ENCODE measurements around the gene LTN1. TPM values are rescaled to one million over a fixed set of nuclear protein-coding genes. Genes with fewer than 3 reads are reported as not detected.

LTN1 gene, protein sequence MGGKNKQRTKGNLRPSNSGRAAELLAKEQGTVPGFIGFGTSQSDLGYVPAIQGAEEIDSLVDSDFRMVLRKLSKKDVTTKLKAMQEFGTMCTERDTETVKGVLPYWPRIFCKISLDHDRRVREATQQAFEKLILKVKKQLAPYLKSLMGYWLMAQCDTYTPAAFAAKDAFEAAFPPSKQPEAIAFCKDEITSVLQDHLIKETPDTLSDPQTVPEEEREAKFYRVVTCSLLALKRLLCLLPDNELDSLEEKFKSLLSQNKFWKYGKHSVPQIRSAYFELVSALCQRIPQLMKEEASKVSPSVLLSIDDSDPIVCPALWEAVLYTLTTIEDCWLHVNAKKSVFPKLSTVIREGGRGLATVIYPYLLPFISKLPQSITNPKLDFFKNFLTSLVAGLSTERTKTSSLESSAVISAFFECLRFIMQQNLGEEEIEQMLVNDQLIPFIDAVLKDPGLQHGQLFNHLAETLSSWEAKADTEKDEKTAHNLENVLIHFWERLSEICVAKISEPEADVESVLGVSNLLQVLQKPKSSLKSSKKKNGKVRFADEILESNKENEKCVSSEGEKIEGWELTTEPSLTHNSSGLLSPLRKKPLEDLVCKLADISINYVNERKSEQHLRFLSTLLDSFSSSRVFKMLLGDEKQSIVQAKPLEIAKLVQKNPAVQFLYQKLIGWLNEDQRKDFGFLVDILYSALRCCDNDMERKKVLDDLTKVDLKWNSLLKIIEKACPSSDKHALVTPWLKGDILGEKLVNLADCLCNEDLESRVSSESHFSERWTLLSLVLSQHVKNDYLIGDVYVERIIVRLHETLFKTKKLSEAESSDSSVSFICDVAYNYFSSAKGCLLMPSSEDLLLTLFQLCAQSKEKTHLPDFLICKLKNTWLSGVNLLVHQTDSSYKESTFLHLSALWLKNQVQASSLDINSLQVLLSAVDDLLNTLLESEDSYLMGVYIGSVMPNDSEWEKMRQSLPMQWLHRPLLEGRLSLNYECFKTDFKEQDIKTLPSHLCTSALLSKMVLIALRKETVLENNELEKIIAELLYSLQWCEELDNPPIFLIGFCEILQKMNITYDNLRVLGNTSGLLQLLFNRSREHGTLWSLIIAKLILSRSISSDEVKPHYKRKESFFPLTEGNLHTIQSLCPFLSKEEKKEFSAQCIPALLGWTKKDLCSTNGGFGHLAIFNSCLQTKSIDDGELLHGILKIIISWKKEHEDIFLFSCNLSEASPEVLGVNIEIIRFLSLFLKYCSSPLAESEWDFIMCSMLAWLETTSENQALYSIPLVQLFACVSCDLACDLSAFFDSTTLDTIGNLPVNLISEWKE (N-terminal part only)
- 10 to 100 TPM; 24.7 to 27.1 TPM for total RNA-seq

DNA sequence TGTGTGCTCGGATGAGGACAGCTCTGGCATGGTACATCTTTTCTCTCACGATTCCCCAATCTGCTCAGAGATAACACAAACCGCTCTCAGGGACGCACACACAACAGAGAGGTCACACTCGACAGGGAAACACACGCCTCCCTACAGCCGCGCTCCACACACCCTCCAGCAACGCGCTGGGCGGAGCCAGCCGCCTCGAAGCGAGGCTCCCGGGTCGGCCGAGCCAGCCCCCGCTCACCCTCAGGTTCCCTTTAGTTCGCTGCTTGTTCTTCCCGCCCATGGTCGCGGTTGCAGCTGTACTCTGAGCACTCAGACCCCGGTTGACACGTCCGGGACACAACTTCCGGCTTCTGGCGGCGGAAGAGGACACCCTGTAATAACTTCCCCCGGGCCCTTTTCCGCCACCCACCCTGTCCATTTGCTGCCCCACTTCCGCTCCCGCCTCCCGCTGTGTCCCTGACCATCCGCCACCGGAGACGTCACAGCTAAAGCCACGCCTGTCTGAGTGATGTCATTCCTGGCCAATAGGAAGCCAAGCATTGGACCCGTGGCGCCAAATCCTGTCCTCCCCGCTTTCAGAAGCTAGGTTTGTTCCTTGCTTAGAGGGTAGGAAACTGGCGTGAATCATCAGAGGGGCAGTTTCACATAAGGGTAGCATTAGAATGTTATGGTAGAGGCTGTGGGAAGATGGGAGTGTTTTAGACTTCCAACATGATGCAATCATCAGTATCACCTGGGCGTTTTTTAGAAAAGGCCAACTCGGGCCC is at the start of gene LTN1:
TSS of gene LTN1 (minus strand) at position 352 of the 767 bp plus-strand sequence. CDS start at position 280, 72 bp downstream.
- H3K27ac Mint-ChIP-seq: peak within 1 kb of the TSS; percentile 96
- peak within 1 kb of the TSS; percentile 87 for H3K4me3 Mint-ChIP-seq
- peak; percentile 95 for ATAC-seq
- no peaks in the 10 kb centered on the region for H3K9me3 Mint-ChIP-seq (ENCODE audit: low read depth)
- H3K4me1 Mint-ChIP-seq: peaks cover 33% of the 10 kb centered on the region
- CTCF ChIA-PET: interaction anchor here (0.8 to 3.3 kb wide), 7 partner anchors 10 to 247 kb away, joined by 3 to 14 read pairs (median 4); partner anchors contain the start of gene USP16
- DNase-seq: peak; percentile 100
- no peaks in the 10 kb centered on the region for H3K27me3 Mint-ChIP-seq
- H3K36me3 Mint-ChIP-seq: peaks cover 5% of the 10 kb centered on the region

DNA sequence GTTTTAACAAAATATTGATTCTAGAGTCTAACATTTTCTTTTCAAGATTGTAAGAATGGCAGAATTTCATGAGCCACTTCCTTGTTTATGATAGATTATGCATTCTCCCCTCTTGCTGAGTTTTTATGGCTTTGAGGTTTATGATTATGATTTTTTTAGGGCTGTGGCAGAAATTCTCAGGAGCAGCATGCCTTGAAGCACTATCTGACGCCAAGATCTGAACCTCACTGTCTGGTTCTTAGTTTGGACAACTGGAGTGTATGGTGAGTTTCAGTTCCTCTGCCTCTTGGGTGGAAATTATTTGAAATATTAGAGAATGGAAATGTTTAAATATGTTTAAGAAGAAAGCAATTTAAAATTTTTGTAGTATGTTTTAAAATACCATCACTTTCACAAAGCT is 42.0 kb upstream of the LTN1 start:
- no peak for DNase-seq
- no peak overlapping the region for H3K4me3 Mint-ChIP-seq
- CTCF ChIA-PET: no interaction called here
- H3K27me3 Mint-ChIP-seq: no peaks in the 10 kb centered on the region
- peaks cover 48% of the 10 kb centered on the region for H3K36me3 Mint-ChIP-seq
- no peak overlapping the region for H3K27ac Mint-ChIP-seq
- no peak for ATAC-seq
- H3K9me3 Mint-ChIP-seq (ENCODE audit: low read depth): no peaks in the 10 kb centered on the region
- peaks cover 19% of the 10 kb centered on the region for H3K4me1 Mint-ChIP-seq

DNA sequence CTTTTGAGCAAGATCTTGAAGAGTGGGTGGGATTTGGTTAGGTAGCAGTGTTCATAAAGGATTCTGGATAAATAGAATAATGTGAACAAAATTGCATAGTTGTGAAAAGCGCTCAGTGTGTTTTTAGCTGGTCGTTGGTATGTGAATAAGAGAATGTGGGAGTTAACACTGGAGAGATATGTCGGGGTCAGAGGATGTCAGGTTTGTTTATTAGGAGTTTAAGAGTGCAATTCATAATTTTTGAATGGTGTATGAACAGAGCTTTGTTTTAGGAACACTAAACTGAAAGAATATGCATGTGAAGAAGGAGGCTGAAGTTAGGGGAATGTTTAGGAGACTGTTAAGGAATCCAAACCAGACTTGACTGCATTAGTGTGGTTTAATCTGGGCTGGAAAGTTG is 41.2 kb upstream of the LTN1 start:
- H3K9me3 Mint-ChIP-seq (ENCODE audit: low read depth): no peaks in the 10 kb centered on the region
- H3K36me3 Mint-ChIP-seq: peaks cover 50% of the 10 kb centered on the region
- DNase-seq (no peak), ATAC-seq (no peak)
- CTCF ChIA-PET: no interaction called here
- no peak overlapping the region for H3K27ac Mint-ChIP-seq
- no peak overlapping the region for H3K4me3 Mint-ChIP-seq
- H3K4me1 Mint-ChIP-seq: peaks cover 24% of the 10 kb centered on the region
- no peaks in the 10 kb centered on the region for H3K27me3 Mint-ChIP-seq

DNA sequence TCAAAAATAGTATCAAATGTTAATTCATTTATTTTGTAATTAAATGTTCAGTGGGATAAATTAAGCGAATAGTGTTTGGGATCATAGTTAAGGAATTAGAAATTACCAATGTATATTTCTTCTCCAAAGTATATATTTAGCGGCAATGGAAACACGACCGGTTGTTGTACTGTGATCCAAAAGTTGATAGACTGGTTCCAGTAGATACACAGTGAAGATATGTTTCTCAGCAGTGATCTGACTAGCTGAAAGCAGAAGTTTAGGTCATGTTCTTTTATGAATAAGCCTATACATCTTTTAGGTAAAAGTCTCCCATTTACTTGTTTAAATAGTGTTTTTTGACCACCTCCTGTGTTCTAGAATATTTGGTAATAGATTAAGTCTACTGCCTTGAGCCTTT is 40.6 kb upstream of the LTN1 start:
- CTCF ChIA-PET: no interaction called here
- Mint-ChIP-seq H3K27ac (no peak overlapping the region), H3K4me3 (no peak overlapping the region), H3K27me3 (no peaks in the 10 kb centered on the region), H3K9me3 (ENCODE audit: low read depth) (no peaks in the 10 kb centered on the region), H3K4me1 (peaks cover 27% of the 10 kb centered on the region), H3K36me3 (peaks cover 52% of the 10 kb centered on the region)
- ATAC-seq (no peak), DNase-seq (no peak)

DNA sequence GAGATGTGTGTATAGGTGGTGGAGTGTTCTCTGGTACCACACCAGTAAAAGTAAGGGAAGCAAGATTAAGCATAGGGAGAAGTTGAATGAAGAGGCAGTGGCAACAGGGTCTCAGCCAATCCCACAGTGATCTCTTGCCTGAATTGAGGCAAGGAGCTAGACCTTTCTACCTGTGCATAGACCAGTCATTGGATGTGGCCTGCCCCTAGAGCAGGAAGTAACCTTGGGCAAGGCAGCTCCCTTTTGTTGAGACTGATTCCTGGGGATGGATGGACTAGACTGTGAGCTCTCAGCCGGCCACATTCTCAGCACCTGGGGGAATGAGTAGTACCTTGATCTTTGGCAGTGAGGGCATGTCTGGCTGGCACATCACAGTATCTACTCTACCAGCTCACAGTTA is 38.2 kb upstream of the LTN1 start:
- peaks cover 45% of the 10 kb centered on the region for H3K36me3 Mint-ChIP-seq
- CTCF ChIA-PET: no interaction called here
- H3K9me3 Mint-ChIP-seq (ENCODE audit: low read depth): no peaks in the 10 kb centered on the region
- H3K27me3 Mint-ChIP-seq: no peaks in the 10 kb centered on the region
- peaks cover 38% of the 10 kb centered on the region for H3K4me1 Mint-ChIP-seq
- peak overlapping the region; percentile 7 for H3K27ac Mint-ChIP-seq
- DNase-seq (no peak), ATAC-seq (no peak)
- no peak overlapping the region for H3K4me3 Mint-ChIP-seq

DNA sequence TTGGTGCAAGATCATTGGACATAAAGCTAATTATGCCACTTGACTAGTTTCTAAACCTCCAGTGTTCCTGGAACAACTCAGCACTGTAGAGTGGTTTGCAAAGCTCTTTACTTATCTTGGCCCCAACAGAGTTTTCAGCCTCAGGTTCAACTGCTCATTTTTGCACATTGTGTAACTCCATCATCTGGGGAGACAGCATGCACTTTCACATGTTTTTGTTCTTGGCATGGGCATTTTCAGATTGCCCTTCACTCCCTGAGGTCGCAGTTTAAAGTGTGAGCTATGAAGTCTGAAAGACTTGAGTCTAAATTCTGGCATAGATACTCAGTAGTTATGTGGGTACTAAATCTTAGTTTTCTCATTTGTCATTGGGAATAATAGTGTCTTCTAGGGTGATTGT is 36.8 kb upstream of the LTN1 start:
- Mint-ChIP-seq H3K36me3 (peaks cover 40% of the 10 kb centered on the region), H3K4me1 (peaks cover 46% of the 10 kb centered on the region), H3K27me3 (no peaks in the 10 kb centered on the region), H3K4me3 (no peak overlapping the region), H3K27ac (no peak overlapping the region), H3K9me3 (ENCODE audit: low read depth) (no peaks in the 10 kb centered on the region)
- DNase-seq: no peak
- CTCF ChIA-PET: interaction anchor here (1.2 kb wide), 1 partner anchor 11 kb away, joined by 3 read pairs; no protein-coding TSS in a partner anchor
- no peak for ATAC-seq

DNA sequence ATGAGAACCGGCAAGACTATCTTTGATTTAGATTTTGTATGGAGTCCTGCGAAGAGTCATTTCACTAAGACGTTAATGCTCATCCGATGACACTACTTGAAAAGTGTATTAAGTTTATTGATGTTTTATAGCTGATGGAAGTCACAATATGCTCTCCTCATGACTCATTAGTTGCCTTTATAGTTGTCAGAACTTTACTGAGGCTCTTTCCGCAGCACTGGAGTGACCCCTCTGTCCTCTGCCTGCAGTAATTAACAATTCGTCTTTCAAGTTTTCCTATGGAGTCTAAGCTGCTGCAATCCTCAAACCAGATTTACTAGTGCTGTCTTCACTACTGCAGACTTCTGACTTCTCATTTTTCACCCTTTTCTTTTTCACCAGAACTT is 32.6 kb upstream of the LTN1 start:
- ATAC-seq (no peak), DNase-seq (no peak)
- Mint-ChIP-seq H3K4me1 (peaks cover 61% of the 10 kb centered on the region), H3K9me3 (ENCODE audit: low read depth) (no peaks in the 10 kb centered on the region), H3K27me3 (no peaks in the 10 kb centered on the region), H3K36me3 (peaks cover 16% of the 10 kb centered on the region), H3K4me3 (peak overlapping the region; percentile 96), H3K27ac (peak overlapping the region; percentile 97)
- CTCF ChIA-PET: interaction anchor here (1.2 to 3.2 kb wide), 6 partner anchors 23 to 52 kb away, joined by 3 to 14 read pairs (median 6); partner anchors contain the start of gene LTN1

DNA sequence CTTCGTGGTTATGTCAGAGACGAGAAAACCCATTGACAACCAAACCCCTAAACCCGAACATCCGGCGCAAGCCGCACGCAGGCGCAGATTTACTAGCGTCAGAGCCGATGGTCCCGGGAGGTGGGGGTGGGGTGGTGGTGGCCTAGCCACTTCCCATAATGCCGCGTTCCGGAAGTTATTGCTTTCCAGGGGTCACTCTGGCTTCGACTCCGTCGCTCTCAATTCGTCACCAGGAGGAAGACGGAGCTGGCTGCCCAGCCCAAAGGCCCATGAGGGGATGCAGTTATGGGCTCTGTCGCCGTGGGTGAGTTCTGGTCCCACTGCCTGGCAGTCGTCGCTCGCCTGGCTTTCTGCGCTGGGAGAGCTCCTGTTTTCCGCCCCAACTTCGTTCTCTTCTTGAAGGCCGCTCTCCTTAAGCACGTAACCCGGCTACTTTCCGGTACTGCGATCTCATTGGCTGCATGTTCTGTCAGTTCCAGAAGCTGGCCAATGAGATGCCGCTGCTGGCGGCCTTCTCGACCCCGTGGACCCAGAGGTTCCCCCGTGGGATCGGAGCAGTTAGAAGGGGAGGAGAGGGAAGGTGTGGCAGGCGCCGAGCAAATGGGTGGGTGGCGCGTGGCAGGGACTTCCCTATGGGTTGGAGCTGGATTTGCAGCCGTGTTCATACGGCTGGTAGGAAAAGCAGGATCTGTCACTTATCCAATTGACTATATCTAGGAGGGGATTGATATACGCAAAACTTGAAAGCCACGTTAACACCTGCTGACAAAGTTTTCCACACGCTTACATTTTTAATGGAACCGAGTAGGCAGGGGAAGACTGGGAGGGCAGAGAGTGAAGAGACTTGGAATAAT is 32.0 kb upstream of the LTN1 start, which contains the start of gene USP16:
TSS of gene USP16 (plus strand) at position 195 of the 854 bp plus-strand sequence. CDS start 3,246 bp downstream, outside the sequence.
- Mint-ChIP-seq H3K27ac (peak within 1 kb of the TSS; percentile 97), H3K27me3 (no peaks in the 10 kb centered on the region), H3K9me3 (ENCODE audit: low read depth) (no peaks in the 10 kb centered on the region), H3K36me3 (peaks cover 16% of the 10 kb centered on the region), H3K4me1 (peaks cover 66% of the 10 kb centered on the region), H3K4me3 (peak within 1 kb of the TSS; percentile 96)
- DNase-seq (peak; percentile 97), ATAC-seq (peak; percentile 97)
- CTCF ChIA-PET: interaction anchor here (0.6 to 3.2 kb wide), 8 partner anchors 22 to 279 kb away, joined by 3 to 14 read pairs (median 4); partner anchors contain the start of gene LTN1

DNA sequence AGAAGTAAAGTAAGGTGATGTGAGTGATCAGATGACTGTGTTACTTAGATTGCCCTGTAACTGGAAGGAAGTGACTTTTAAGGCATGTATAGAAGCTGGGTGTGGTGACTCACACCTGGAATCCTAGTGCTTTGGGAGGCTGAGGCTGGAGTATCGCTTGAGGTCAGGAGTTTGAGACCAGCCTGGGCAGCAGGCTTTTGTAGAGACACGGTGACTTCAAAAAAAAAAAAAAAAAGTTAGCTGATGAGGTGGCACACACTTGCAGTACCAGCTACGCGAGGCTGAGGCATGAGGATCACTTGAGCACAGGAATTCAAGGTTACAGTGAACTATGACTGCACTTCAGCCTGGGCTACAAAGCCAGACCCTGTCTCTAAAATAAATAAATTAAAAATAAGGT is 29.5 kb upstream of the LTN1 start:
- no peaks in the 10 kb centered on the region for H3K27me3 Mint-ChIP-seq

DNA sequence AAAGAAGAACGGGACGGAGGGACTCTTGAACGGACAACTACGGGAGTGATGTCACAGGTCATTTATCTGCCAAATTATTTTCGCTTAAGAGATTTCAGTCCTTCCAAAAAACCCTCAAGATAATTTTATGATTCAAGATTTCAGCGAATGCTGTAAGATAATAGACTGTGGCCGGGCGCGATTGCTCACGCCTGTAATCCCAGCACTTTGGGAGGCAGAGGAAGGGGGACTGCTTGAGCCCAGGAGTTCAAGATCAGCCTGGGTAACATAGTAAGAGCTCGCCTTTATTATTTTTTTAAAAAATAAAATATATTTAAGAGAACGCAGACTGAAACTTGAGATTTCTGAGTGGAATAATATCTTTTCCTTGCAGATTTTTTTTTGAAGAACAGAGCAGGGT is 25.9 kb upstream of the LTN1 start:
- ATAC-seq: no peak
- peaks cover 42% of the 10 kb centered on the region for H3K4me1 Mint-ChIP-seq

More for the DNA sequence above, 29.5 kb upstream of the LTN1 start:
- Mint-ChIP-seq H3K4me1 (peaks cover 65% of the 10 kb centered on the region), H3K4me3 (no peak overlapping the region), H3K9me3 (ENCODE audit: low read depth) (no peaks in the 10 kb centered on the region), H3K27ac (peak overlapping the region; percentile 80), H3K36me3 (peaks cover 9% of the 10 kb centered on the region)
- ATAC-seq: no peak
- CTCF ChIA-PET: interaction anchor here (1.1 to 2.1 kb wide), 4 partner anchors 19 to 58 kb away, joined by 3 to 7 read pairs (median 4); partner anchors contain the start of gene LTN1
- no peak for DNase-seq

DNA sequence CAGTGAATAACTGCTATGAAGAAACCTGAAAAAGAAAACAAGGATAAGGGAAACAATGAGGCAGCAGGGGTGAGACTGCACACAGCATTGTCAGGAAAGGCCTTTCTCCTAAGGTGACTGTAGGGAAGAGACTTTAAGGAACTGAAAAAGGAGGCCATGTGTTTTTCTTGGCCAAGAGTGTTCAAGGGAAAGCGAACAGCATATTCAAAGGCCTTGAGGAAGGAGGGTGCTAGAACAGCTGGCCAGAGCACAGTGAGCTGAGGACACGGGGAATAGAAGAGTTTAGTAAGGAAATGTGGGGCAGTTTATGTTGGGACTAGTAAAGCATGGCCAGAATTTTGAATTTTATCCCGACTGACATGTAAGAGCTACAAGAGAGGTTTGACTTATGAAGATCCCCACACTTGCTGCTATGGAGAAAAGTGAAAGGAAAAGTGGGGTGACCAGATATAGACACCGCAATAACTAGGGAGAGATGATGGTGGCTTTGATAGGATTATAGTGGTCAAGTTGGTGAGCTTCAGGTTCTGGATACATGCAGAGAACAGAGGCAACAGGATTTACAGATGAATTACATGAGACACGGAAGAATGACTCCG is 25.1 kb upstream of the LTN1 start:
- Mint-ChIP-seq H3K9me3 (ENCODE audit: low read depth) (no peaks in the 10 kb centered on the region), H3K4me1 (peaks cover 36% of the 10 kb centered on the region), H3K36me3 (peaks cover 6% of the 10 kb centered on the region), H3K4me3 (peak overlapping the region; percentile 75), H3K27me3 (no peaks in the 10 kb centered on the region), H3K27ac (peak overlapping the region; percentile 73)
- ATAC-seq: no peak
- DNase-seq: no peak
- CTCF ChIA-PET: interaction anchor here (0.9 to 1.7 kb wide), 3 partner anchors 11 to 25 kb away, joined by 4 to 5 read pairs (median 4); partner anchors contain the start of gene LTN1

More for the DNA sequence above, 25.9 kb upstream of the LTN1 start:
- Mint-ChIP-seq H3K27me3 (no peaks in the 10 kb centered on the region), H3K9me3 (ENCODE audit: low read depth) (no peaks in the 10 kb centered on the region), H3K36me3 (peaks cover 6% of the 10 kb centered on the region), H3K27ac (peak overlapping the region; percentile 73), H3K4me3 (peak overlapping the region; percentile 75)
- DNase-seq: no peak
- CTCF ChIA-PET: interaction anchor here (0.9 to 1.7 kb wide), 6 partner anchors 10 to 182 kb away, joined by 3 to 6 read pairs (median 4); partner anchors contain the start of gene LTN1

All from activated CD8-positive, alpha-beta memory T cell treated with anti-CD3 and anti-CD28 coated beads, Interleukin-2, amount 10 ng/mL, durations not matched to agents 7 days and 5 days (primary cell).